NOMO-1 treated with dmso at 0.1 percent for 144 hours (cell line): ENCODE measurements around the gene SHC4.

ENCODE experiments used
- DNase-seq: peaks from one replicate; lab custom pipeline; 2025; ENCODE audit not compliant: unreplicated experiment; lab: John Stamatoyannopoulos, UW

SHC4 gene

GRCh38 chr15:48888191-48888590 is 75.5 kb downstream of the SHC4 start:
- no peak for DNase-seq

- DNase-seq, result no peak
Observed at GRCh38 chr15:48887144-48887543, 76.6 kb downstream of the SHC4 start.

GRCh38 chr15:48883699-48884098 is 80.0 kb downstream of the SHC4 start:
- no peak for DNase-seq

DNA sequence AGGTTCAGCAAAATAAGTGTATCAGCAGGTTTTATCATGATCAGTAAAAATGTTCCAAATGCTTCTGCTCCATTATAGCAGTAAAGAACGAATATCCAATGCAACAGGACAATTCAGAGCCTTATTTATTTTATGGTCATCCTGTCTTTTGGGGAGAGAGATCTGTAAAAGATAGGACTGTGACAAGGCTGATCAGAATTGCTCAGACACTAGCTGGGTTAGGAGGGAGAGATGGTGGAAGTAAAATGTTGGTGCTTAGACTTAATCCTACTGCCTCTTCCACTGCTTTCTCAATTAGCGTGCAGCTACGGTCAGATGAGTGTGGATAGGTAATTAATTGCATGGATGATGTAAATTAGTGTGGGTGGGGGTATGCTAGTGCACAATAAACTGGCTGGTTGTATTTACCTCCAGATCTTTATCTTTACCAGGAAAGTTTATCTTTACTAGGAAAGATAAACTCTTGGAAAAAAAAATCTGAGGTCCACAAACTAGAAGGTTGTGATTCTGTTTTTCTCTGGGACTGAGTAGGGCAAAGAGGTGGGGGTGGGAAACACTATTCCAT is 83.6 kb downstream of the SHC4 start:
- no peak for DNase-seq

GRCh38 chr15:48877630-48878595 is 85.8 kb downstream of the SHC4 start, which contains the start of gene EID1:
Gene EID1, plus strand, starts transcription at chr15:48878134. Its CDS starts 43 bp downstream, at chr15:48878177.
- DNase-seq, result peak; percentile 85

DNA sequence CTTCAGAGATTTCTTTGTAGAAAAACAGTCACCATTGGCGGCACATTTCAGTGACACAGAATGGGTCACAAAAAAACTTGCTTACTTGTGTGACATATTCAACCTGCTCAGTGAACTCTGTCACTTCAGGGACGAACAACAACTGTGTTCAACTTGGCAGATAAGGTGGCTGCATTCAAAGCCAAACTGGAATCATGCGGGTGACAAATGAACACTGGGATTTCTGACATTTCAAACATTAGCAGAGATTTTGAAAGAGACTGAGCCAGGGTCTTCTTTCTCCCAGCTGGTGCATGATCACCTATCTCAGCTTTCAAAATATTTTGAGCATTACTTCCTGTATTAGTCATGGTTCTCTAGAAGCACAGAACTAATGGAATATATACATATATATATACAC is 87.7 kb downstream of the SHC4 start:
- no peak for DNase-seq

GRCh38 chr15:48875241-48875960 is 88.3 kb downstream of the SHC4 start:
- DNase-seq, result no peak

DNA sequence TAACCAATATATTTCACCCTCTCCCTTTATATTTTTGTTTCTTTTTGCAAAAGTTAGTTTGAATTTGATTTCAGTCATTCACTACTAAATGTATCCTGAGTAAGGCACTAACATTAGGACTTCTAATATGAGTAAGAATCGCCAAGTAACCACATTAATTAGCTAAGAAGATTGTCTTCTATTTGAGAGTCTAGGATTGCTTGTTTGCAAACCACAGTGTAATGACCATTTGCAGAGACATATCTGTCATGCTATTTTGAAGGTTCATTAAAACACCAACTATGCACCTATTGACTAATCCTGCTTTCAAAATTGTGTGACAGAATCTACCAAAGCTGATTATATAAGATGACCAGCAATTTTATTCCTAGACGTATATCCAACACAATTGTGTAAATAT is 91.1 kb downstream of the SHC4 start:
- DNase-seq, result no peak

DNA sequence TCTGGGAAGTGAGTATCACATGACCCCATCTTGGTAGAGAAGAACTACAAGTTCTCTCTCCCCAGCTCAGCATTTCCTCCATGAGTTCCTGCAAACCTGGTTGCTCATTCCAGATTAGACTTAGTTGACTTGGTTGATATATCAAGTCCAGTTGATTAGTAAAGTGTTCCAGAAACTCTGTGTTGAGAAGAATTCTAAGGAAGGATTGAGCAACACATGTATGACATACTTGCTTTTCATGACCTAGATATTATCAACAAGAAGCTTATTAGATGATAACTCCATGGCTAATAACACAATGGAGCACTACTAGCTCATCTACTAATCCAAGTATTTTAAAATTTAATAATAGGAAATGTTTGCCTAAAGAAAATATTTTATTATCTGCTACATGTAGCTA is 92.2 kb downstream of the SHC4 start:
- no peak for DNase-seq

- no peak for DNase-seq
Observed at GRCh38 chr15:48869966-48870365, 93.8 kb downstream of the SHC4 start.

- DNase-seq, result no peak
Observed at GRCh38 chr15:48868536-48868935, 95.2 kb downstream of the SHC4 start.

- no peak for DNase-seq
Observed at GRCh38 chr15:48868023-48868422, 95.7 kb downstream of the SHC4 start.

DNA sequence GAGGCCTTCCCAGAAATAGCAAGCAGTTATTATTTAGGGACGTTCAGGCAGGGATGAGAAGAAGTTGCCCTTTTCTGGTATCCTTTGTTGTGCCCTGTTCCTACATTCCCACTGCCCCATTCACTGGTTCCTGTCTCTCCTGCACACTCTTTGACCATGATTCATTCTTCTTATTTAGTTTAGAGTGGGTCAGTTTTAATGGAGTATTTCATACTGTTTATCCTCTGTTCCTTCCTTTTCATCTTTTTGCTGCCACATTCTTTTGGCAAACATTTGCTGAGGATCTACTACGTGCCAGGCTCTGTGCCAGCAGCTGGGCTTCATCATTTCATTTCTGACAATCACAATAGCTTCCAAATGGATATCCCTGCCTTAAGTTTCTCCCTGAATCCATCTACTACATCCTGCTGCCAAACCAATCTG is 97.6 kb downstream of the SHC4 start:
- DNase-seq, result no peak

- no peak for DNase-seq
Observed at GRCh38 chr15:48865370-48866079, 98.2 kb downstream of the SHC4 start.

DNA sequence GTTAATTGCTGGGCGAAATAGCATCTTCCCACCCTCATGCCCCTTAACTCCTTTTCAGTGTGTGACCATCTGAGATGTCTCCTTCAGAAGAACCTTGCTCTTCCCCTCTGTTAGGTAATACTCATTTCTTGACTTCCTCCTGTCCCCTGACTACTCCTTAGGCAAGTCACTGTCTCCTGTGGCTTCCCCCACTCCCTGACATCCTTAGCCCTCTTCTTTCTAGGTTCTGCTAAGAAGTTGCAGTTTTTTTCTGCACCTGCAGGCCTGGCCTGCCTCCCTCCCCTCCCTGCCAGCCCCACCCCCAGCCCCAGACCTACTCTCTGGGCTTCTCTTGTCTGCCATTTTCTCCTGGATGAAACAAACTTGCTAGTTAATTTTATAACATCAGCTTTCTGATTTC is 101.0 kb downstream of the SHC4 start:
- peak; percentile 70 for DNase-seq

GRCh38 chr15:48861813-48862431 is 101.8 kb downstream of the SHC4 start:
- peak; percentile 14 for DNase-seq

GRCh38 chr15:48859426-48859825 is 104.3 kb downstream of the SHC4 start:
- no peak for DNase-seq

- DNase-seq, result no peak
Observed at GRCh38 chr15:48858401-48858800, 105.3 kb downstream of the SHC4 start.

- DNase-seq, result no peak
Observed at GRCh38 chr15:48856942-48857341, 106.8 kb downstream of the SHC4 start.
